GM12873 (cell line): ENCODE results near the gene CILP2.
A peak's percentile ranks its signal among the peaks of the same experiment; 100 is the strongest.

Source experiments
- CTCF ChIP-seq: IDR thresholded peaks from 2 replicates; pipeline ENCODE4 v1.5.1; 2012; ENCODE audit warnings: low read depth, mild to moderate bottlenecking, moderate library complexity, low read length, control low read depth; ENCODE audit not compliant: insufficient read depth; ENCODE audit errors: missing control alignments

CILP2 gene

GRCh38 chr19:19538061-19538784 lies at the start of gene CILP2:
TSS of gene CILP2 (plus strand) at chr19:19538265. CDS start at chr19:19538350, 85 bp downstream.
- no peak for TF ChIP-seq CTCF

- TF ChIP-seq CTCF: no peak
These were observed 49.0 kb upstream of the CILP2 start for GRCh38 chr19:19488875-19489690.

- TF ChIP-seq CTCF: no peak
These were observed 48.3 kb upstream of the CILP2 start for GRCh38 chr19:19489804-19490204.

- peak; percentile 85 for TF ChIP-seq CTCF
These were observed 47.7 kb upstream of the CILP2 start for GRCh38 chr19:19490214-19490968.

GRCh38 chr19:19491321-19492025 lies 46.6 kb upstream of the CILP2 start:
- no peak for TF ChIP-seq CTCF

- TF ChIP-seq CTCF: no peak
These were observed 45.9 kb upstream of the CILP2 start for GRCh38 chr19:19492026-19492610.
